ENCODE results near the gene RAPGEF5. TPM values are rescaled to one million over a fixed set of nuclear protein-coding genes. Genes with fewer than 3 reads are reported as not detected.

RAPGEF5 gene
- total RNA-seq, 1 experiment from 2014 or later = 0.84 TPM

- no peak for DNase-seq (ENCODE audit: extremely low read depth, low read depth)
Measured at GRCh38 chr7:22195397-22196172, 161.4 kb downstream of the RAPGEF5 start.

- no peak for DNase-seq (ENCODE audit: extremely low read depth, low read depth)
Measured at GRCh38 chr7:22194658-22195273, 162.2 kb downstream of the RAPGEF5 start.

- no peak for DNase-seq (ENCODE audit: extremely low read depth, low read depth)
Measured at GRCh38 chr7:22193450-22193983, 163.4 kb downstream of the RAPGEF5 start.

- DNase-seq (ENCODE audit: extremely low read depth, low read depth) = no peak
Measured at GRCh38 chr7:22192801-22193200, 164.2 kb downstream of the RAPGEF5 start.

GRCh38 chr7:22190736-22191135 is 166.2 kb downstream of the RAPGEF5 start:
- DNase-seq (ENCODE audit: extremely low read depth, low read depth) = no peak

- DNase-seq (ENCODE audit: extremely low read depth, low read depth) = no peak
Measured at GRCh38 chr7:22189741-22190140, 167.2 kb downstream of the RAPGEF5 start.

- DNase-seq (ENCODE audit: extremely low read depth, low read depth) = no peak
Measured at GRCh38 chr7:22189230-22189629, 167.7 kb downstream of the RAPGEF5 start.

GRCh38 chr7:22187691-22188348 is 169.1 kb downstream of the RAPGEF5 start:
- no peak for DNase-seq (ENCODE audit: extremely low read depth, low read depth)

GRCh38 chr7:22185559-22185958 is 171.4 kb downstream of the RAPGEF5 start:
- no peak for DNase-seq (ENCODE audit: extremely low read depth, low read depth)

- no peak for DNase-seq (ENCODE audit: extremely low read depth, low read depth)
Measured at GRCh38 chr7:22184549-22185199, 172.3 kb downstream of the RAPGEF5 start.

- DNase-seq (ENCODE audit: extremely low read depth, low read depth) = no peak
Measured at GRCh38 chr7:22183522-22184280, 173.3 kb downstream of the RAPGEF5 start.

- no peak for DNase-seq (ENCODE audit: extremely low read depth, low read depth)
Measured at GRCh38 chr7:22182149-22182548, 174.8 kb downstream of the RAPGEF5 start.

GRCh38 chr7:22181663-22182062 is 175.3 kb downstream of the RAPGEF5 start:
- no peak for DNase-seq (ENCODE audit: extremely low read depth, low read depth)

- no peak for DNase-seq (ENCODE audit: extremely low read depth, low read depth)
Measured at GRCh38 chr7:22179442-22179879, 177.5 kb downstream of the RAPGEF5 start.

- no peak for DNase-seq (ENCODE audit: extremely low read depth, low read depth)
Measured at GRCh38 chr7:22178735-22179134, 178.2 kb downstream of the RAPGEF5 start.

GRCh38 chr7:22176791-22177412 is 180.1 kb downstream of the RAPGEF5 start:
- DNase-seq (ENCODE audit: extremely low read depth, low read depth) = no peak

GRCh38 chr7:22174574-22174953 is 182.4 kb downstream of the RAPGEF5 start:
- DNase-seq (ENCODE audit: extremely low read depth, low read depth) = no peak

GRCh38 chr7:22173685-22174573 is 183.0 kb downstream of the RAPGEF5 start:
- no peak for DNase-seq (ENCODE audit: extremely low read depth, low read depth)

GRCh38 chr7:22168129-22168634 is 188.8 kb downstream of the RAPGEF5 start:
- DNase-seq (ENCODE audit: extremely low read depth, low read depth) = no peak

Measured in NCI-H460 (cell line).